GM21528 (cell line): ENCODE data around the gene IGIP.
A peak's percentile ranks its signal among the peaks of the same experiment; 100 is the strongest.
"Not testable (repeated sequence)": the region's sequence is repeated elsewhere in the genome, so short reads cannot be mapped to it uniquely, and the experiment has no call there.

Experiments used
- ATAC-seq: cut with Tn5 transposase; IDR thresholded peaks from one replicate; pipeline ENCODE4 v1.9.1; 2021; ENCODE audit warnings: mild to moderate bottlenecking, moderate library complexity; ENCODE audit not compliant: unreplicated experiment, low FRiP score

Gene IGIP

DNA sequence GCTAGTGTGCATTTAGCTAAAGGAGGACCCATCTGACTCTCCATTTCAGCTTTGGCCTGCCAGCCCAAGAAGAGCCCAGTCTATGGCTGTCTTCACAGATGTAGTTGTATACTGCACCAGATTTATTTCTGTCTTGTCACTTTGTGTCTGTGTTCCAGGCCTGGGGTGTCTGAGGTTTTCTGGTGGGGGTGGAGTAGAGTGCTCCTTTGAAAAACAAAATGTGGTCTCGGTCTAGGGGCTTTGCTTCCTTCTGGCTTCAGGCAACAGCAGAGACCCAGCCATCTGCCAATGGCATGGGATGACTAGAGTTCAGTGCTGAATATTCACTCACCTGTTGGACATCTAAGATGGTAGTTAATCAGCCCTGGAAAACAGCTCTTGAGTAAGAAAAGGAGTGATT, 10.9 kb downstream of the IGIP start:
- ATAC-seq, result no peak

DNA sequence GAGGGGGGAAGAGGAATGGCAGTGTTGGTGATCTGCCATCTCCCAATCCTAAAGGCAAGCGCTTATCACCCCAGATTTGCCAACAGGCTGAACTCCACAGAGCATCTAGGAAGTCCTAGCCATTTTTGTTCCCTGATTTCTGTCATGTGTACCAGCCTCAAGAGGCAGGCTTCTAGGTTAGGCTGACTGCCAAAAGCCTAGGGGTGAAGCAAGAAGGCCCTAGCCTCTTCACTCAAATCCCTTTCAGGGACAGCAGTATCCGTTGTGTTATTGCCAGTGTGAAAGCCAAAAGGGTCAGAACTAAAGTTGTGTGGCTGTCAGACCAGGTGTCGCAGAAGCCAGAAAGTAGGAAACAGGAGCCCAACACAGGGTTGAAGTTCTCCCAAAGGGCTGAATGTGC, 14.7 kb downstream of the IGIP start:
- ATAC-seq, result no peak

DNA sequence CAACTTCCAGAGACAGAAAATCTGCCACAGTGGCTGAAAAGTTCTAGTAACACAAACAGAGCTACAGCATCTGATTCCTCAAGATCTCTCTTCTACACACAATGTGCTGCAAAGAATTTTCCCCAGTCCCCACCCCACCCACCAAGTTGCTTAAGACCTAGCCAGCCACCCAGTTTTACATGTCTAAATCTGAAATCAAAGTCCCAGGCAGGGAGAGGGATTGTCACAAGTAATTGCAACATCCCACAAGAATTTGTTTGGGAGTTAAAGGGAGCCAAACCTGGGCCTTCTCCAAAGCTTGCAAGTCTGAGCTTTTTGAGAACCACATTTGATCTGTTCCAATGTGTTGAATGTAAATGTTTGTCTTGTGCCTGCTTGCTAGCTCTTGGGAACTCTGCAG, 15.5 kb downstream of the IGIP start:
- no peak for ATAC-seq

DNA sequence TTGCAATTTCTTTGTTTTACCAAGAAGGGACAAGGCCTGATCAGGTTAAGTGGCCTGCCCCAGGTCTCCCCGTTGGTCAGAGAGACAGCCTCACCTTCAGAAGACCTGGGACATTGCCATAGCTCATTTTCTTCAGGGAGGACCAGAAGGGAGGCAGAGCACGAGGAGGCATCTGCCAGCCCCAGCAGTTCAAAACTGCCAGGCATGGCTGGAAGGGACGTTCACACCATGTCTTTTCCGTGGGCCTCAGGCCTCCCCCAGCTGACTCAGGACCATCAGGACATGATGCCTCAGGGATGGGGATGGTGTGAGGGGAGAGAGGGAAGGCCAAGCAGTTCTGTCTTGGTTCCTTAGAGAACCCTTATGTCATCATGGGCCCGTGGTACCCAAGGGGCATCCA, 16.5 kb downstream of the IGIP start:
- ATAC-seq, result no peak

DNA sequence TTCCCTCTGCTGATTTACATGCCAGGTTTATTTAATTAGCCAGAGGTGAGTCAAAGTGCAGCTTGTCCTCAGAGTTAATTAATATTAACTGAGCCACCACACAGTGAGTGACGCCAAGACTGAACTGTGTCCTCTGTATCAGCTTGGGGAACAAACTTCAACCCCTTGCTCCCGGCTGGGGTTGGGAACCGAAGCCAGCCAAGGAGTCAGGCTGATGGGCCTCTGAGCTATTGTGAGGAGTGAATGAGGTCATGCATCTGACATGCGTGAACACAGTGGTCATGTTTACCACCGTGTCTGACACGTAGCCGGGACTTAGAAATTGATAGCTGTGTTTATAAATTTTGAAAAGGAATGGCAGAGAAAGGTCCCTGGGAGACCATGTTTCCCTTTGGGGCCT, 17.1 kb downstream of the IGIP start:
- ATAC-seq, result no peak

DNA sequence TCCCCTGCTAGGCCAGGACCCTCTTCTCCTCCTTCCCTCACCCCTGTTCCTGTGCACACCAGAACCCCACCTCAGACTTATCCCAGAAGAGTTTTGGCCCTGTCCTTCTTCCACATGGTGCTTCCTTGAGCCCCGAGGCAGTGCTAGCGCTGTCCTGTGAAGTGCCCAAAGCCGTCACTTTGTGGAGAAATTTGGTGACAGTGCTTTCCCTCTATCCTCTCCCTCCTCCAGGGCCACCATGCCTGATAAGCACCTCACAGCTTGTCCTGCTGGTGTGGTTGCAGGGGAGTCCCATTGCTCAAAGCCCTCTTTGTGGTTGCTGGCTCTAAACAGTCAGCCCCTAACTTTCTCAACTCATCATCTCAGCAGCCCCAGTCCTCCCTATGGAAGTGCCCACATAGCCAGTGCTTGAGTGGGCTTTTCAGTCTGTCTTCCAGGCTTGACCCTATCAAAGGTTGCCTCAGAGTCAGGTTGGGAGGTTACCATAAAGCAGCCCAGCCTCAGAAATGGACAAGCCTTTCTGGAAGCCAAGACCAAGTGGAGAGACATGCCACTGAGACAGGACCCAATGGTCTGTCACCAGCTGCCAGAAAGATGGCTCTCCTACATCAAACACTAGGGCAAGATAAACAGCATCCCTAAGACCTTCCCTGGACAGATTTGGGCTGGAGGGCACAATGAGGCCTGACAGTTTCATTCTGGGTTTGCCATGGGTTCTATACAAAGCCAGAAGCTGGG, 18.0 kb downstream of the IGIP start:
- ATAC-seq, result no peak

- no peak for ATAC-seq
These were observed 19.5 kb downstream of the IGIP start for GRCh38 chr5:140145256-140145655.

GRCh38 chr5:140145818-140146522, 20.2 kb downstream of the IGIP start:
- no peak for ATAC-seq

- ATAC-seq, result no peak
These were observed 20.7 kb downstream of the IGIP start for GRCh38 chr5:140146523-140146842.

DNA sequence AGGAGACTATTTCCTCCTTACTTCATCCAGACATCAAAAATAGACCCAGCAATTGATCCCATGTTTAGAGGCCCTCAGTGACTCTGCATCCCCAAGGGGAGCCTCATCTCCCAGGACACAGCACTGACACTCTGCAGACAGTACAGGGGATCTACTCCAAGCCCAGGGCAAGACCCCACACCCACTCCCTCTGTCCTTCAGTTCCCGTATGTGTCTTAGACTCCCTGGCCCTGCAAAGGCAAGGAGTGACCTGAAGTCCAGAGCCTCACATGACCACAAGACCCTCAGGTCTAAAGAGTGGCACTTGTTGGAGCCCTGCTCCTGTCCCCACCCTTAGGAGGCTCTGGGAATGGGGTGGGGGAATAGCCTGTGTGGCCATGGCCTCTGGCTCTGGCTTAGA, 21.7 kb downstream of the IGIP start:
- no peak for ATAC-seq

- ATAC-seq, result no peak
These were observed 22.8 kb downstream of the IGIP start for GRCh38 chr5:140148508-140148907.

GRCh38 chr5:140150201-140150600, 24.5 kb downstream of the IGIP start:
- ATAC-seq, result no peak

- ATAC-seq, result no peak
These were observed 25.6 kb downstream of the IGIP start for GRCh38 chr5:140151144-140152021.

GRCh38 chr5:140152022-140152999, 26.6 kb downstream of the IGIP start:
- no peak for ATAC-seq

GRCh38 chr5:140153255-140153654, 27.5 kb downstream of the IGIP start:
- ATAC-seq, result no peak

- no peak for ATAC-seq
These were observed 28.2 kb downstream of the IGIP start for GRCh38 chr5:140153905-140154304.

DNA sequence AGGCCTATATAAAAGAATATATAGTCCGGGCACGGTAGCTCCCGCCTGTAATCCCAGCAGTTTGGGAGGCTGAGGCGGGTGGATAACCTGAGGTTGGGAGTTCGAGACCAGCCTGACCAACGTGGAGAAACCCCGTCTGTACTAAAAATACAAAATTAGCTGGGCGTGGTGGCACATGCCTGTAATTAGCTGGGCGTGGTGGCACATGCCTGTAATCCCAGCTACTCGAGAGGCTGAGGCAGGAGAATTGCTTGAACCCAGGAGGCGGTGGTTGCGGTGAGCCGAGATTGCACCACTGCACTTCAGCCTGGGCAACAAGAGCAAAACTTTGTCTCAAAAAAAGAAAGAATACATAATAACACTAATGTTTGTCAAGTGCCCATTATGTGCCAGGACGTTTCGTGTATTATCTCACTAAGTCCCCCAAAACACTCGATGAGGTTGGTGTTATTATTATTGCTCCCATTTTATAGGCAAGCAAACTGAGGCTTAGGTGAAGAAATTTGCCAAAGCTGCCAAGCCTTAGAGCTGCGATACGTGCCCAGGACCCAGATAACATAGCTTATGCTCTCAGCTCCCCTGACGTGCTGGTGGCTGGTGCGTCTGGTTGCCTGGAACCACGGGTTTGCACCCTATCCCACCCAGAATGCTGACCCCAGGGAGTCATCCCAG, 29.1 kb downstream of the IGIP start:
- not testable (repeated sequence) for ATAC-seq

DNA sequence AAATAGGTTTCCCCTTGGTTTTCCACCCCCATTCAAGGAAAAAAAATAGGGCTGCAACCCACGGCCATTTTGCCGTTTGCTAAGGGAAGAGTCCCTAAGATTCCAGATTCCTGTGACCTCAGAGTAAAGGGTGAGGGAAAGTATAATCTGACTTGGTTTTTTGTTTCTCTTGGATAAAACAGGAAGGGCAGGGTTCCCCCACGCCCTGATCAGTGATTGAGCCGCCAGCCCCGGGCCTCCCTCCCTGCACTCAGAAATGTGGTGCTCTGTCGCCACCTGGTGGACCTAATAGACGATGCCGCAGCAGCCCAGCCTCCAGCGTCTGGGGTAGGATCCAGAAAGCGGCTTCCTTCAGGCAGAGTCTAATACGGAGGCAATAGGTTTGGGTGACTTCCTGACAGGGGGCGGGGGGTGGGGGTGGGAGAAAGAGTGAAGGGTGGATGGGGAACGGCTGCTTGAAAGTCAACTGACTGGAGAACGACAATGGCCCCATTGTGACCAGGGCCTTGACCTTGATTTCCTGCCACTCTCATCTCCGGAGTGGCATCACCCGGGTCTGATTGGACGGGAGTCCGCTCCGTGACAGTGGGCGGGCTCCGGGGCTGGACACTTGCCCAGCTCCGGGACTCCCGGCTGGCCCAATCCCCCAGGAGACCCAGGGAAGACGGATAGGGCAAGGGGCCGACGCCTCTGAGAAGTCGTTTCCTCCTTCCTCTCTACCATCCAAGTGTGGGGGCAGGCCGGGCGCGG, 31.5 kb downstream of the IGIP start:
- ATAC-seq, result peak; percentile 90
